GM19324 (cell line): Measurements from ENCODE around the gene GCN1.

Source experiments
- ATAC-seq: cut with Tn5 transposase; IDR thresholded peaks from one replicate; pipeline ENCODE4 v1.9.1; 2021; ENCODE audit warnings: mild to moderate bottlenecking, moderate library complexity; ENCODE audit not compliant: unreplicated experiment, low FRiP score

GCN1 gene

DNA sequence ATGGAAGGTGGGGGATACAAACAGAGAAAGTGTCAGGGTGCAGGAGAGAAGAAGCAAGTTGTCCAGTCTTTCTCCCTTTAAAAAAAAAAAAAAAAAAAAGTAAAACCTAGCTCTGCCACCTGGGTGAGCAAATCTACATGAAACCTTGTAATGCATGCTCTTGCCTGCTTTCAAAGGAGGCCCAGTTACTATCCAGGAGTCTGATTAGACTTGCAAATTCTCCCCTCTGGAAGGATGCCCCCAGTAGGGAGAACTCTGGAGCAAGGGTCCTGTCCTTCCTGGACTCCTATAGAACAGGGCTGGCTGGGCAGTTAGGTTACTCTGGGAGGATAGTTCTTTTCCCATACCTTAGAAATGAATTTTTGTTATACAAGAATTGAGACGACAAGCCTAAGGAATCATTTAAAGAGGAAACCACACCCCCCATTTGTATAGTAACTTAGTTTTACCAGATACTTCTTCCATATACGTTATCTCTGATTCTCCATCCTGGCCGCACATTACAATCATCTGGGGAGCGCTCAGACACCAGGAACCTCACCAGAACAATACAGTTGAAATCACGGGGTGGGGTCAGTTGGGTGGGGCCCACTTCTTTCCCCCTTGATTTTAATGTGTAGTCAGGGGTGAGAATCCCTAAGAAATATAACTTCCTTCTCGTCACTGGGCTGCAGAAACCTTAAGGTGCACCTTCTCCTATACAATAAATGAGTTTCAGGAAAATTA lies 108.4 kb downstream of the GCN1 start:
- no peak for ATAC-seq

DNA sequence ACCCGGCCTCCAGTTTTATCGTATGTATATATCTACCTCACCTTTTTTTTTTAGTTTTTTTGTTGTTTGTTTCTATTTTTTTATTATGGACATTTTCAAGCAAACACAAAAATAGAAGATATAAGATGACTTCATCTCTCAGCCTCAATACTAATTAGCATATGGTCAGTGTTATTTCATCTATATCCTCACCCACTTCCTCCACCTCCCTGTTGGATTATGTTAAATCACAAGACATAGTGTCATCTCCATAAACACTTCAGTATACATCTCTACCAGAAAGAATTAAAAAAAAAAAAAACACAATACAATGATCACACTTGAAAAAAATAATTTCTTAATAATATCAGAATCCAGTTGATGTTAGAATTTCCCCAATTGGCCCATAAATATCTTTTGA lies 112.9 kb downstream of the GCN1 start:
- no peak for ATAC-seq

DNA sequence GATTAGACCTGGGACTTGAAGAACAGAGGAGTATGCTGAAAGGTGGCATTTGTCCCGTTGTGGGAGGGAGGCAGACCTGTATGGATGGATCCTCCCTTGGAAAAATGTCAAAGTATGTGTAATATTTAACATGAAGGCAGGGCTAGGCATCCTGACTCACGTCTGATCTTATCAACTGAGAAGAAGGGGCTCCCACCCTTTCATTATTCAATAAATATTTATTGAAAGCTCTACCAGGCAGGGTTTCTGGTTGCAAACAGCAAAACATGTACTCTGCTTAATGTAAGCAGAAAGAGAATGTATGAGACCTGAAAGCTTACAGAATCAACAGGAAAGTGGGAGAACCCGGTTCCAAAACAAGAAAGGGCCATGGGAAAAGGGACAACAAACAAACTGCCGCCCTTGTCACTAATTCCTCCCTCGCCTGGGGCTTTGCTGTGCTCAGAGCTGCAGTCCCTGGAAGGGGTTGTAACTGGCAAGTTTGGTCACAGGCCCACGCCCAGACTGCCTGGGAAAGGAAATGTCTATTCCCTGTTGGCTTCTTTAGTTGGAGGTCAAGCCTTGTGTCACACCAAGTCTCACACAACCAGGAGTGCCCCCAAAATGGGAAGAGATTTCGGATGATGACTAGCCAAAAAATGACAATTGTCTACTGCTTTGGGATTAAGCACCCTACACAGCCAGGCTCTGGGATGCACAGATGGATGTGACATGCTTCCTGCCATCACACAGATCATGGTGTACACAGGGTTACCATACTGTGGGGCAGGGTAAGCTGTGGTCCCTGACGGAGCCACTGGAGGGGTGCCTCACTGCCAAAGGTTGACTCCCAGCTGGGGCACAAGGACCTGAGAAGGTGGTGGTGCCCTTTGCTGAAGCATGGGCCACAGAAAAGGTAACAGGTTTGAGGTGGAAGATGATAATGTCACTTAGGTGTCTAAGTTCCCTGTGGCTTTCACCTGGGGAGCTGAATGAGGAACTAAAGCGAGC lies 114.8 kb downstream of the GCN1 start:
- no peak for ATAC-seq

DNA sequence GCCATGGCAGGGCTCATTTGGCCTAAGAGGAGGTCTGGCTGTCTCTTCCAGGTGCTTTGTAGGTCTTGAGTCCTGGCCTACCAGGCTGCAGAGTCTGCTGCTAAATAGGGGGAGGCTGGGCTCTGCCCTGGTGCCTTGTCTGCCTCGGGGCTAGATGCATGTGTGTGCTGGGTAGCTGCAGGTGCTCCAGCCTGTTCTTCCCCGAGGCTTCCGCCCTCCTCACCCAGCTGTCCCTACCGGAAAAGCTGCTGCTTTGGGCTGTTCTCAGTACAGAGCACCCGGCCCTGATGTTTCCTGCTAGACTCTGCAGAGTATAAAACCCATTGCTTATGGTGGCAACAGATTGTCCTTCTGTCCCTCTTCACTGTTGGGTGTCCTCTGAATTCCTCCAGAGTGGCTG lies 115.6 kb downstream of the GCN1 start:
- ATAC-seq: no peak

DNA sequence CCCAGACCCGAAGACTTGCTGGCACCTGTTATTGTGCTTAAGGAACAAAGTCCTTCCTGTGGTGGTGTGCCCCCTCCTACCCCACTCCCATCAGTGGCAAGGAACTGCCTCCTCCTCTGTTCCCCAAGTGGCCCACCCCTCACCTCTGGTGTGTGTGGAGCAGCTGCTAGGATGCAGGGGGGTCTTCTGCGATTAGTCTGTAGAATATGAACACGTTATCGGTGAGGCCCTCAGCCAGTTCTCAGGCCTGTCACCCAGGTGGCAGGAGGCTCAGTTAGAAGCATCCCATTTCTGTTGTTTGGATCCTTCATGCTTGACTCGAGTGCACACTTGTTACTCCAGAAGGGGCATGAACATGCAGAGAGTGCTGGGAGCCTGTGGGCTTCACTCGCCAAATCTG lies 117.3 kb downstream of the GCN1 start:
- ATAC-seq: no peak
